GM12873 (cell line): ENCODE results near the gene TMEM232.

Source experiments
- TF ChIP-seq, protein P1 (sequence below): IDR thresholded peaks from 2 replicates; pipeline ENCODE4 v1.5.1; 2012; ENCODE audit warnings: low read depth, mild to moderate bottlenecking, moderate library complexity, low read length, control low read depth; ENCODE audit not compliant: insufficient read depth; ENCODE audit errors: missing control alignments

Gene TMEM232

GRCh38 chr5:110612794-110613247 lies 113.7 kb downstream of the TMEM232 start:
- TF ChIP-seq, protein P1, sequence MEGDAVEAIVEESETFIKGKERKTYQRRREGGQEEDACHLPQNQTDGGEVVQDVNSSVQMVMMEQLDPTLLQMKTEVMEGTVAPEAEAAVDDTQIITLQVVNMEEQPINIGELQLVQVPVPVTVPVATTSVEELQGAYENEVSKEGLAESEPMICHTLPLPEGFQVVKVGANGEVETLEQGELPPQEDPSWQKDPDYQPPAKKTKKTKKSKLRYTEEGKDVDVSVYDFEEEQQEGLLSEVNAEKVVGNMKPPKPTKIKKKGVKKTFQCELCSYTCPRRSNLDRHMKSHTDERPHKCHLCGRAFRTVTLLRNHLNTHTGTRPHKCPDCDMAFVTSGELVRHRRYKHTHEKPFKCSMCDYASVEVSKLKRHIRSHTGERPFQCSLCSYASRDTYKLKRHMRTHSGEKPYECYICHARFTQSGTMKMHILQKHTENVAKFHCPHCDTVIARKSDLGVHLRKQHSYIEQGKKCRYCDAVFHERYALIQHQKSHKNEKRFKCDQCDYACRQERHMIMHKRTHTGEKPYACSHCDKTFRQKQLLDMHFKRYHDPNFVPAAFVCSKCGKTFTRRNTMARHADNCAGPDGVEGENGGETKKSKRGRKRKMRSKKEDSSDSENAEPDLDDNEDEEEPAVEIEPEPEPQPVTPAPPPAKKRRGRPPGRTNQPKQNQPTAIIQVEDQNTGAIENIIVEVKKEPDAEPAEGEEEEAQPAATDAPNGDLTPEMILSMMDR = no peak

GRCh38 chr5:110611817-110612216 lies 114.7 kb downstream of the TMEM232 start:
- TF ChIP-seq, protein P1 = no peak

DNA sequence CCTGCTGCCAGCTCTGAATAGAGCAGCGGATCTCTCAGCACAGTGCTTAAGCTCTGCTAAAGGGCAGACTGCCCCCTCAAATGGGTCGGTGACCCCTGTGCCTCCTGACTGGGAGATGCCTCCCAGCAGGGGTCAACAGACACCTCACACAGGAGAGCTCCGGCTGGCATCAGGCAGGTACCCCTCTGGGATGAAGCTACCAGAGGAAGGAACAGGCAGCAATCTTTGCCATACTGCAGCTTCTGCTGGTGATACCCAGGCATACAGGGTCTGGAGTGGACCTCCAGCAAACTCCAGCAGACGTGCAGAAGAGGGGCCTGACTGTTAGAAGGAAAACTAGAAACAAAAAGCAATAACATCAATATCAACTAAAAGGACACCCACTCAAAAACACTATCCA lies 131.6 kb downstream of the TMEM232 start:
- TF ChIP-seq, protein P1 = no peak

GRCh38 chr5:110590187-110590586 lies 136.3 kb downstream of the TMEM232 start:
- TF ChIP-seq, protein P1 = peak; percentile 53

GRCh38 chr5:110588286-110588980 lies 138.0 kb downstream of the TMEM232 start:
- TF ChIP-seq, protein P1 = no peak

- TF ChIP-seq, protein P1 = no peak
These were observed 145.8 kb downstream of the TMEM232 start for GRCh38 chr5:110580625-110581024.

DNA sequence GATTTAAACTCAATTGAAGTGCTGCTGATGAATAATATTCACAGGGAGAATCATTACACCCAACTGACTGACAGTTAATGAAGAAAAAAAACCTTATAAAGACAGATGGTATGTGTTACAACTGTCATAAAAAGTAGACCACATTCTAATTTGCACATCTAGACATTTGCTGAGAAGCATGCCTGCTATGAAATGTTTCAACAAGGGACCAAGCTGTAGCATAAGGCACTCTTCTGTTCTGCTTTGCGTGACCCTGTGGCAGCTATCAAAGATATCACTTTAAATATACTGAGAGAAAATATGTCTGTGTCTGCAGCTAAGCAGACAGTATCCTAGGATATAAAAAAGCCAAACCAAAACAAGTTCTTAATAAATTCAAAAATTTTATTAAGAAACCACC lies 153.7 kb downstream of the TMEM232 start:
- TF ChIP-seq, protein P1 = no peak
